Mucosa of rectum (tissue), 2 donors: ENCODE results near the gene PITRM1.
"Not testable (repeated sequence)": the region's sequence is repeated elsewhere in the genome, so short reads cannot be mapped to it uniquely, and the experiment has no call there.

Experiments
- H3K27ac ChIP-seq, 2 donors: one replicate each; pipeline ENCODE4 v1.7.0; 2013; ENCODE audit warnings: inconsistent platforms in 2 of 2, low read depth in 2 of 2, low read length in 2 of 2
- H3K27me3 ChIP-seq, 2 donors: one replicate each; pipeline ENCODE4 v1.7.0; 2013; ENCODE audit warnings: low read length in 2 of 2; ENCODE audit not compliant: control insufficient read depth in 2 of 2, insufficient read depth in 2 of 2
- H3K36me3 ChIP-seq, 2 donors: one replicate each; pipeline ENCODE4 v1.7.0; 2013; ENCODE audit warnings: low read length in 2 of 2; ENCODE audit not compliant: control insufficient read depth in 2 of 2, insufficient read depth in 2 of 2
- H3K4me1 ChIP-seq, 2 donors: one replicate each; pipeline ENCODE4 v1.7.0; 2013; ENCODE audit warnings: low read length in 2 of 2, mild to moderate bottlenecking in 1 of 2; ENCODE audit not compliant: control insufficient read depth in 2 of 2, insufficient read depth in 2 of 2
- H3K4me3 ChIP-seq, 2 donors: one replicate each; pipeline ENCODE4 v1.7.0; 2013; ENCODE audit warnings: low read length in 2 of 2
- H3K9ac ChIP-seq, 2 donors: one replicate each; pipeline ENCODE4 v1.7.0; 2013; ENCODE audit warnings: low read length in 2 of 2, low read depth in 1 of 2, mild to moderate bottlenecking in 1 of 2
- H3K9me3 ChIP-seq, 2 donors: one replicate each; pipeline ENCODE4 v1.7.0; 2013; ENCODE audit warnings: low read length in 2 of 2; ENCODE audit not compliant: control insufficient read depth in 2 of 2
- donor health status: healthy.
- donor health status: Normal muscosa, but diverticular disease.

PITRM1 gene

DNA sequence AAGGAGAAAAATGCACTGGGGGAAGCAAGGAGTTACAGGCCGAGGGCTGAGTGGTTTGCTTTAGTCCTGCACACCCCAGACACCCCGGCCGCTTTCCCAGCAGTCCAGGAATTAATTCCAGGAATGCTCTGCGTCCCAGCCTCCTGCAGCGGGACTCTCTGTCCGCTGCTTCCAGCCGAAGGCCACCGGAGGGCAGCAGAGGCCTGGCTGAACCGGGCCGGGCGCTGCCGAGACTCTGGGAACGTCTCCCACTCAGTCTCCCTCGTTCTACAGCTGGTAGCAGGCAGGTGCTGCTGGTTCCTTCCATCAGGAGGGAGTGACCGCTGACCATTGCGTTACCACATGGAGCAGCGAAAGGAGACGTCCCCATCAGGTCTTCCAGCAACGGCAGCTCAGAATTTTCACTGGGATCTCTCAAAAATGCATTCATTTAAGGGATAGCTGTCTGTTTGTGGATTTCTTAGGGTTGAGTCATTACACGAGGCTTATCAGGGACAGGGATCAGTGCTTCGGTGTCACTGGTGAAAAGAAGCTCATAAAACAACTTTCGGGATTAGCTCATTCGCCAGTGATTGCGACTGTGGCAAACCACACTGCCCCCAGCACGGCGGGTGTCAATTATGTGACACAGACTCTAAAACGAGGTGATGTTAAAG lies 24.9 kb upstream of the PITRM1 start:
- Histone ChIP-seq H3K36me3 (no peaks in the 10 kb centered on the region), H3K9me3 (no peaks in the 10 kb centered on the region), H3K9ac (peak overlapping the region; percentile 9 to 19), H3K4me3 (peak overlapping the region; percentile 52 to 66), H3K27me3 (no peaks in the 10 kb centered on the region), H3K27ac (no peak overlapping the region), H3K4me1 (peaks cover 6 to 8% of the 10 kb centered on the region in 2 donors)

DNA sequence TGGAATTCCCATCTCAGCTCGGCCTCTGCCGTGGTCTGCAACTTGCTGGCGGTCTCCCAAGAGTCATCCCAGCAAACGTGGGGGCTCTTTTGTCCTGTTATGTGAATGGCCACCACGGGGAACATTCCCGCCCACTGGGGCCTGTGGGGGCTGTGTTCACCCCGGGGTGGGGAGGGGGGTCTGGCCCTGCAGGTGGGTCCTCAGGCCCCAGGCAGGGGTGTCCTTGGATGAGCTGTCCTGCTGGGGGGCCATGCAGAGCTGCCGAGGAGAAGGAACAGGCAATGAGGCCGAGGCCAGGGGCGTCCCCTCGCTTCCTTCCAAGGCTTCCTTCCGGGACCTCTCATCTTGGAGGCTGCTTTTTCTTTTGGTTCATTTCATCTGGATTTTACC lies 24.4 kb upstream of the PITRM1 start:
- no peaks in the 10 kb centered on the region for H3K36me3 ChIP-seq
- no peak overlapping the region for H3K4me3 ChIP-seq
- H3K27me3 ChIP-seq: no peaks in the 10 kb centered on the region
- no peak overlapping the region for H3K9ac ChIP-seq
- no peaks in the 10 kb centered on the region for H3K9me3 ChIP-seq
- peaks cover 6 to 8% of the 10 kb centered on the region in 2 donors for H3K4me1 ChIP-seq
- H3K27ac ChIP-seq: no peak overlapping the region

GRCh38 chr10:3196482-3196881 lies 23.9 kb upstream of the PITRM1 start:
- Histone ChIP-seq H3K9ac (no peak overlapping the region), H3K27me3 (no peaks in the 10 kb centered on the region), H3K4me1 (peaks cover 6 to 8% of the 10 kb centered on the region in 2 donors), H3K27ac (no peak overlapping the region), H3K36me3 (no peaks in the 10 kb centered on the region), H3K4me3 (no peak overlapping the region), H3K9me3 (no peaks in the 10 kb centered on the region)

GRCh38 chr10:3195726-3196125 lies 23.1 kb upstream of the PITRM1 start:
- Histone ChIP-seq H3K36me3 (no peaks in the 10 kb centered on the region), H3K9ac (no peak overlapping the region), H3K27ac (no peak overlapping the region), H3K4me3 (no peak overlapping the region), H3K9me3 (no peaks in the 10 kb centered on the region), H3K27me3 (peaks cover 0 to 2% of the 10 kb centered on the region in 2 donors), H3K4me1 (peaks cover 6 to 8% of the 10 kb centered on the region in 2 donors)

- Histone ChIP-seq H3K4me1 (peaks cover 6 to 8% of the 10 kb centered on the region in 2 donors), H3K4me3 (no peak overlapping the region), H3K9ac (no peak overlapping the region), H3K27ac (no peak overlapping the region), H3K9me3 (no peaks in the 10 kb centered on the region), H3K27me3 (peaks cover 0 to 3% of the 10 kb centered on the region in 2 donors), H3K36me3 (no peaks in the 10 kb centered on the region)
Observed at GRCh38 chr10:3195286-3195685, 22.7 kb upstream of the PITRM1 start.

GRCh38 chr10:3194871-3195270 lies 22.3 kb upstream of the PITRM1 start:
- Histone ChIP-seq H3K36me3 (no peaks in the 10 kb centered on the region), H3K4me3 (no peak overlapping the region), H3K4me1 (peaks cover 6 to 8% of the 10 kb centered on the region in 2 donors), H3K9me3 (no peaks in the 10 kb centered on the region), H3K27ac (no peak overlapping the region), H3K9ac (no peak overlapping the region), H3K27me3 (peaks cover 0 to 3% of the 10 kb centered on the region in 2 donors)

GRCh38 chr10:3193751-3194150 lies 21.2 kb upstream of the PITRM1 start:
- H3K9me3 ChIP-seq: no peaks in the 10 kb centered on the region
- H3K4me1 ChIP-seq: peaks cover 6 to 8% of the 10 kb centered on the region in 2 donors
- no peaks in the 10 kb centered on the region for H3K36me3 ChIP-seq
- no peak overlapping the region for H3K9ac ChIP-seq
- no peak overlapping the region for H3K4me3 ChIP-seq
- H3K27me3 ChIP-seq: peaks cover 0 to 3% of the 10 kb centered on the region in 2 donors
- no peak overlapping the region for H3K27ac ChIP-seq

- H3K4me3 ChIP-seq: peak overlapping the region; percentile 45 to 57
- no peaks in the 10 kb centered on the region for H3K9me3 ChIP-seq
- H3K36me3 ChIP-seq: no peaks in the 10 kb centered on the region
- H3K4me1 ChIP-seq: peaks cover 6 to 8% of the 10 kb centered on the region in 2 donors
- peaks cover 0 to 3% of the 10 kb centered on the region in 2 donors for H3K27me3 ChIP-seq
- no peak overlapping the region for H3K27ac ChIP-seq
- no peak overlapping the region for H3K9ac ChIP-seq
Observed at GRCh38 chr10:3192856-3193635, 20.5 kb upstream of the PITRM1 start.

GRCh38 chr10:3190817-3191216 lies 18.2 kb upstream of the PITRM1 start:
- Histone ChIP-seq H3K4me3 (no peak overlapping the region), H3K27ac (no peak overlapping the region), H3K4me1 (peaks cover 0 to 4% of the 10 kb centered on the region in 2 donors), H3K9ac (no peak overlapping the region), H3K27me3 (peaks cover 0 to 3% of the 10 kb centered on the region in 2 donors), H3K36me3 (no peaks in the 10 kb centered on the region), H3K9me3 (no peaks in the 10 kb centered on the region)

- H3K27ac ChIP-seq, H3K27me3 ChIP-seq, H3K9me3 ChIP-seq, H3K4me1 ChIP-seq, H3K4me3 ChIP-seq, H3K9ac ChIP-seq, H3K36me3 ChIP-seq: not testable (repeated sequence)
Observed at GRCh38 chr10:3187229-3187628, 14.6 kb upstream of the PITRM1 start.
